Measurements from ENCODE around the gene DDTL. TPM values are rescaled to one million over a fixed set of nuclear protein-coding genes. Genes with fewer than 3 reads are reported as not detected.
"Not testable (repeated sequence)": the region's sequence is repeated elsewhere in the genome, so short reads cannot be mapped to it uniquely, and the experiment has no call there.

The DDTL gene
- total RNA-seq, 1 donor from 2014 or later, result 0.96 TPM

DNA sequence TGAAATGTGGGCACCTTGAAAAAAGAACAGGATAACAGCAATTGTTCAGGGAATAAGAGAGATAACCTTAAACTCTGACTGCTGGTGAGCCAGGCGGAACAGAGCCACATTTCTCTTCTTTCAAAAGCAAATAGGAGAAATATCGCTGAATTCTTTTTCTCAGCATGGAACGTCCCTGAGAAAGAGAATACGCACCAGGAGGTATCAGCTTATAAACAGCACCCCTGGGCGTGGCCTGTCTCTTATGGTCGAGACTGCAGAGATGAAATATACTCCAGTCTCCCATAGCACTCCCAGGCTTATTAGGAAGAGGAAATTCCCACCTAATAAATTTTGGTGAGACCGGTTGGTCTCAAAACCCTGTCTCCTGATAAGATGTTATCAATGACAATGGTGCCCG, 10.8 kb upstream of the DDTL start:
- not testable (repeated sequence) for DNase-seq; H3K4me3 Mint-ChIP-seq (ENCODE audit: unreplicated experiment); H3K9me3 Mint-ChIP-seq (ENCODE audit: unreplicated experiment); H3K36me3 Mint-ChIP-seq (ENCODE audit: unreplicated experiment); H3K4me1 Mint-ChIP-seq (ENCODE audit: low read depth, unreplicated experiment); H3K27me3 Mint-ChIP-seq (ENCODE audit: unreplicated experiment); H3K27ac Mint-ChIP-seq (ENCODE audit: unreplicated experiment)

DNA sequence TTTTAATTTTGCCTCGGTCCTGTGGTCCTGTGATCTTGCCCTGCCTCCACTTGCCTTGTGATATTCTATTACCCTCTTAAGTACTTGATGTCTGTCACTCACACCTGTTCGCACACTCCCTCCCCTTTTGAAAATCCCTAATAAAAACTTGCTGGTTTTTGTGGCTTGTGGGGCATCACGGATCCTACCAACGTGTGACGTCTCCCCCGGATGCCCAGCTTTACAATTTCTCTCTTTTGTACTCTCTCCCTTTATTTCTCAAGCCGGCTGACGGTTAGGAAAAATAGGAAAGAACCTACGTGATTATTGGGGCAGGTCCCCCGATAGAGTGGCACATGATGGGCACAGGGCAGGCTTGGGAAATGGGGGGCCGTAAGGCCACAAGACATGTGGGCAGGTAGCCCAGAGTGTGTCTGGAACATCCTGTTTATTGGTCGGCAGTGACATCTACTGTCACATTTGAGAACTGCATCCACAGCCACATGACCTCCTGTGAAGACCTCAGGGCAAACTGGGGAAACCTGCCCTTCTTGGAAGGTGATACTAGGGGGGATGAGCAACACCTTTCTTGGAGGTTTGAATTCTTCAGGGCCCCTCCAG, 10.3 kb upstream of the DDTL start:
- not testable (repeated sequence) for H3K9me3 Mint-ChIP-seq (ENCODE audit: unreplicated experiment); H3K4me1 Mint-ChIP-seq (ENCODE audit: low read depth, unreplicated experiment); H3K4me3 Mint-ChIP-seq (ENCODE audit: unreplicated experiment); H3K27ac Mint-ChIP-seq (ENCODE audit: unreplicated experiment); H3K36me3 Mint-ChIP-seq (ENCODE audit: unreplicated experiment); H3K27me3 Mint-ChIP-seq (ENCODE audit: unreplicated experiment)
- peak; percentile 83 for DNase-seq
- TF ChIP-seq, protein P1, sequence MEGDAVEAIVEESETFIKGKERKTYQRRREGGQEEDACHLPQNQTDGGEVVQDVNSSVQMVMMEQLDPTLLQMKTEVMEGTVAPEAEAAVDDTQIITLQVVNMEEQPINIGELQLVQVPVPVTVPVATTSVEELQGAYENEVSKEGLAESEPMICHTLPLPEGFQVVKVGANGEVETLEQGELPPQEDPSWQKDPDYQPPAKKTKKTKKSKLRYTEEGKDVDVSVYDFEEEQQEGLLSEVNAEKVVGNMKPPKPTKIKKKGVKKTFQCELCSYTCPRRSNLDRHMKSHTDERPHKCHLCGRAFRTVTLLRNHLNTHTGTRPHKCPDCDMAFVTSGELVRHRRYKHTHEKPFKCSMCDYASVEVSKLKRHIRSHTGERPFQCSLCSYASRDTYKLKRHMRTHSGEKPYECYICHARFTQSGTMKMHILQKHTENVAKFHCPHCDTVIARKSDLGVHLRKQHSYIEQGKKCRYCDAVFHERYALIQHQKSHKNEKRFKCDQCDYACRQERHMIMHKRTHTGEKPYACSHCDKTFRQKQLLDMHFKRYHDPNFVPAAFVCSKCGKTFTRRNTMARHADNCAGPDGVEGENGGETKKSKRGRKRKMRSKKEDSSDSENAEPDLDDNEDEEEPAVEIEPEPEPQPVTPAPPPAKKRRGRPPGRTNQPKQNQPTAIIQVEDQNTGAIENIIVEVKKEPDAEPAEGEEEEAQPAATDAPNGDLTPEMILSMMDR (IDR thresholded peaks at IDR 0.05; ENCODE audit: partially characterized antibody, unreplicated experiment), result peak; percentile 78

DNA sequence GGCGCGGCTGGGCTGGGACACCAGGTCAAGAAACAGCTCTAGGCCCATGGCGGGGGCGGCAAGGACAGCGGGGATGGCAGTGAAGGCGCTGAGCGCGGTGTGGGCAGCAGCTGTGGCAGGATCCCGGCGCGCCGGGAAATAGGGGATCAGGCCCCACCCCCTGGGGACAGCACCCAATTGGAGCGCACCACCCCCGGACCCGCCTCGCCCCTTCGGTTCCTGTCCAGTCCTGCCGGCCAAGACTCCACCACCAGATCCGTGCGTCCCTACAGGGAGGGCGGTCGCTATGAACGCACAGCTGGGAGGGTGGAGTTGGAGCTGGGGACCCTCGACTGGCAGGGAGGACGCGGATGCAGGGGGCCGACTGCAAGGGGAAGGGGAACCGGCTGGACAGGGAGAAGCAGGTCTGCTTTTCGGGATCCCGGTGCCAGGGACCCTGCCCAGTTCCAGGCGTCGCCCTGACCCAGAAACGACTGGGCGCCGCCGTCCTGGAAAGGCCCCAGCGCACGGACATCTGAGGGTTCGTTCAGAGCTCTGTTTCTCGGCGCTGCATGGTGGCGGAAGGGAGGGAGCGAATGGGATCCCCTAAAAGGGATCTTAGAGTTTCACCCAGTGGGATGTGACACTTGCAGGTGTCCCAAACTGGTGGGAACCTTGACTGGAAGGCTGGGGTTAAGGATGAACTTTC, 5.5 kb upstream of the DDTL start, which contains the start of gene GSTT2B:
Gene GSTT2B (minus strand): TSS at position 112 of the 688 bp plus-strand sequence. CDS start 64 bp downstream, at position 48.
- H3K4me1 Mint-ChIP-seq (ENCODE audit: low read depth, unreplicated experiment); H3K36me3 Mint-ChIP-seq (ENCODE audit: unreplicated experiment); H3K27me3 Mint-ChIP-seq (ENCODE audit: unreplicated experiment); H3K27ac Mint-ChIP-seq (ENCODE audit: unreplicated experiment); H3K9me3 Mint-ChIP-seq (ENCODE audit: unreplicated experiment); H3K4me3 Mint-ChIP-seq (ENCODE audit: unreplicated experiment); DNase-seq: not testable (repeated sequence)

DNA sequence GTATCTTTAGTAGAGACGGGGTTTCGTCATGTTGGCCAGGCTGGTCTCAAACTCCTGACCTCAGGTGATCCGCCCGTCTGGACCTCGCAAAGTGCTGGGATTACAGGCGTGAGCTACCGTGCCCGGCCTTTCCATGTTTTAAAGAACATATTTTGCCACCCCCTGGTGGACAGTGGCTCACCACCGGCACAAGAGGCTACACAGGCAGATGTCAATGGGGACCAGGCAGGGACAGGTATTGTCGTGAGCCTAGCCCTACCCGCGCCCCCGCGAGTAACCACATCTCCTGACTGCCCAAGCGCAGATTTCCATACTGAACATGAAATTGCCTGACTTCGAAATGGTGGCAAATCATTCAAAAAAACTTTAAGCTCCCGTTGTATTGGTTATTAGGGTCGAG, 594 bp upstream of the DDTL start:
- not testable (repeated sequence) for H3K27ac Mint-ChIP-seq (ENCODE audit: unreplicated experiment); H3K27me3 Mint-ChIP-seq (ENCODE audit: unreplicated experiment); H3K4me1 Mint-ChIP-seq (ENCODE audit: low read depth, unreplicated experiment); H3K36me3 Mint-ChIP-seq (ENCODE audit: unreplicated experiment); H3K4me3 Mint-ChIP-seq (ENCODE audit: unreplicated experiment); H3K9me3 Mint-ChIP-seq (ENCODE audit: unreplicated experiment); DNase-seq

DNA sequence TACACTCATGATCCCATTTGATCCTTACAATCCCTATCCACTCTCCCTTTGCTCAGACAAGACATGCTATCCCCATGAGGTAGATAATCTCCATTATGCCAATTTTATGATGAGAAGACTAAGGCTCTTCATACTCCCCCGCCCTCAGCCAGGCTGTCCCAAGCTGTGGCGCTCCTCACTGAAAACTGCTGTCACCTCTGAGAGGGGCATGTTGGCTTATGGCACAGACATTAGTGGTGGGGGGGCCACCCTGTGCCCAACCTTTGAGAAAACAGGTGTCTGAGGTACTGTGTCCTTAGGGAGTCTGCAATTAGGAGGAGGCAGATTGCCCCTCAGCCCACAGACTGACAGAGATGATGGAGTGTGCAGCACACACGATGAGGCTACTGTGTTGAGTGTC, 2.4 kb downstream of the DDTL start:
- no peak for DNase-seq
- Mint-ChIP-seq H3K4me3 (ENCODE audit: unreplicated experiment) (no peak overlapping the region), H3K9me3 (ENCODE audit: unreplicated experiment) (no peaks in the 10 kb centered on the region), H3K4me1 (ENCODE audit: low read depth, unreplicated experiment) (peaks cover 5% of the 10 kb centered on the region), H3K36me3 (ENCODE audit: unreplicated experiment) (no peaks in the 10 kb centered on the region), H3K27ac (ENCODE audit: unreplicated experiment) (no peak overlapping the region), H3K27me3 (ENCODE audit: unreplicated experiment) (peaks cover 2% of the 10 kb centered on the region)
- TF ChIP-seq, protein P1 (IDR thresholded peaks at IDR 0.05; ENCODE audit: partially characterized antibody, unreplicated experiment), result no peak

DNA sequence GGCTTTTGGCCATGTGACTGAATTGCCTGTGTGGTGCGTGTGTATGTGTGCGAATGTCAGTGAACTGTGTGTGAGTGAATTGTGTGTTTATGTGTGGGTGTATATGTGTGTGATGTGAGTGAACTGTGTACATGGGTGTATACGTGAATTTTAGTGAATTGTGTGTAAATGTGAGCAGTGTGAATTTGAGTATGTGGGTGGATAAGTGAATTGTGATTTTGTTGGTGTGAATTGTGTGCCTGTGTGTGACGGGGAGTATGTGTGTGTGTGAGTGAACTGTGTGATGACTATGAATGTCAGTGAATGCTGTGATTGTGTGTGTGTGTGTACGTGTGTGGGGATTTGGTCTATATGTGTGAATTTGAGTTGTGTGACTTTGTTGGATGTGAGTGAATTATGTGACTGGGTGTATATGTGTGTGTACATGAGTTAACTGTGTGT, 3.5 kb downstream of the DDTL start:
- Mint-ChIP-seq H3K27ac (ENCODE audit: unreplicated experiment) (peak overlapping the region; percentile 7), H3K9me3 (ENCODE audit: unreplicated experiment) (no peaks in the 10 kb centered on the region), H3K36me3 (ENCODE audit: unreplicated experiment) (no peaks in the 10 kb centered on the region), H3K4me1 (ENCODE audit: low read depth, unreplicated experiment) (peaks cover 5% of the 10 kb centered on the region), H3K27me3 (ENCODE audit: unreplicated experiment) (peaks cover 2% of the 10 kb centered on the region), H3K4me3 (ENCODE audit: unreplicated experiment) (peak overlapping the region; percentile 20)
- TF ChIP-seq, protein P1 (IDR thresholded peaks at IDR 0.05; ENCODE audit: partially characterized antibody, unreplicated experiment), result no peak
- DNase-seq, result no peak
